GM13977 (cell line): ENCODE data around the gene PFKFB2.

Source experiments
- DNase-seq: peaks from one replicate; pipeline ENCODE4 v3.0.0; 2012; ENCODE audit warnings: low spot score
- CTCF ChIP-seq: IDR thresholded peaks from 2 replicates; pipeline ENCODE4 v1.5.1; 2012; ENCODE audit warnings: mild to moderate bottlenecking, control low read depth; ENCODE audit not compliant: insufficient read depth; ENCODE audit errors: extremely low read depth, missing control alignments
- in situ Hi-C: fragments of 300-500 bp; cut with MboI; formaldehyde crosslinking; loops from one replicate; pipeline ENCODE4 v1.12.0; 2022; ENCODE audit warnings: low sequenced_read_pairs, low pct_unique_long_range_greater_than_20kb, mixed read lengths, inconsistent platforms; ENCODE audit not compliant: unreplicated experiment

The PFKFB2 gene

GRCh38 chr1:207052911-207053769 lies at the start of gene PFKFB2:
PFKFB2 (plus strand) TSS chr1:207053275; CDS start chr1:207054718, 1,443 bp downstream.
- no peak for TF ChIP-seq CTCF
- in situ Hi-C loops: no loop called here
- peak; percentile 89 for DNase-seq

- peak; percentile 91 for TF ChIP-seq CTCF
- peak; percentile 51 for DNase-seq
- in situ Hi-C loops: no loop called here
Measured at GRCh38 chr1:207004931-207005830, 47.9 kb upstream of the PFKFB2 start.

GRCh38 chr1:207006083-207006482 lies 47.0 kb upstream of the PFKFB2 start:
- in situ Hi-C loops: no loop called here
- no peak for TF ChIP-seq CTCF
- no peak for DNase-seq

- in situ Hi-C loops: no loop called here
- DNase-seq: no peak
- no peak for TF ChIP-seq CTCF
Measured at GRCh38 chr1:207006914-207007313, 46.2 kb upstream of the PFKFB2 start.

DNA sequence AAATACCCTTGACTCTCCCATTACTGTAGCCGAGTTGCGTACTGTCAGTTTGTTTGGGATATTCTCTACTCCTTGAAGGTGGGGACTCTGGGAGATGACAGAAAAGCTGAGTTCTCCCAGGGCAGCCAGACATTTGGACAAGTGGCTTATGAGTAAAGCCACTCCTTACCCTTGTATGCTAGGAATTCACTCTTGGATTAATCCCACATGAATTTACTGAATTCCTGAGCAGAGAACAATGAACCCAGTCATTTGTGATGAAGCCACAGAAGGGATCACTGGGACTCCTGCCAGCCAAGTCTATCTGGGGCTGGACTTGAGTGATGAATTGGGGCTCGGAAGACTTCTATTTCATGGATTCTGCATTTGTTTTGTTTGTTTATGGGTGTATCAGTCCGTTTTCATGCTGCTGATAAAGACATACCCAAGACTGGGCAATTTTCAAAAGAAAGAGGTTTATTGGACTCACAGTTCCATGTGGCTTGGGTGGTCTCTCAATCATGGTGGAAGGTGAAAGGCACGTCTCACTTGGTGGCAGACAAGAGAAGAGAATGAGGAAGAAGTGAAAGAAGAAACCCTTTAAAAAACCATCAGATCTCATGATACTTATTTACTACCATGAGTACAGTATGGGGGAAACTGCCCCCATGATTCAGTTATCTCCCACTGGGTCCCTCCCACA lies 45.6 kb upstream of the PFKFB2 start:
- DNase-seq: no peak
- no peak for TF ChIP-seq CTCF
- in situ Hi-C loops: no loop called here

GRCh38 chr1:207009182-207009850 lies 43.8 kb upstream of the PFKFB2 start:
- DNase-seq: no peak
- in situ Hi-C loops: no loop called here
- no peak for TF ChIP-seq CTCF
